Measurements from ENCODE around the gene GLYATL1. TPM values are rescaled to one million over a fixed set of nuclear protein-coding genes. Genes with fewer than 3 reads are reported as not detected.
A peak's percentile ranks its signal among the peaks of the same experiment; 100 is the strongest.

The GLYATL1 gene
- total RNA-seq, 1 donor from 2014 or later: not detected

DNA sequence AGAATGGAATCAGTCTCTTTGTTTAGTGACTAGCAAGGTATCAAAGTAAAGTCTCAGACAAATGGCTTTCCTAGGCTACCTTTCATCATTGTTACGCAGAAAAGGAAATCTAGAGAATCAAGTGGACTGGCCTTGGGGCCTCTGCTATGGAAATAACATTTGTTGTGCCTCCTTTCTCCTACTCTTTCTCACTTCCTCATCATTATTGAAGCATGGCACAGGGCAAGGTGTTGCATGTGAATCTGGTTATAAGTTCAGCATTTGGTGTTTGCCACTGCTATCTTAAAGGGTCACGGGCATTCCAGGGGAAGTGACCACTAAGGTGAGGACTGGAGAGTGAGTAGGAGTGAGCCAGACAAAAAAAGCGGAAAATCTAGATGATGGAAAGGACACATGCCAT lies 54.9 kb downstream of the GLYATL1 start:
- no peak for DNase-seq (ENCODE audit: low read depth in 2 of 2)

DNA sequence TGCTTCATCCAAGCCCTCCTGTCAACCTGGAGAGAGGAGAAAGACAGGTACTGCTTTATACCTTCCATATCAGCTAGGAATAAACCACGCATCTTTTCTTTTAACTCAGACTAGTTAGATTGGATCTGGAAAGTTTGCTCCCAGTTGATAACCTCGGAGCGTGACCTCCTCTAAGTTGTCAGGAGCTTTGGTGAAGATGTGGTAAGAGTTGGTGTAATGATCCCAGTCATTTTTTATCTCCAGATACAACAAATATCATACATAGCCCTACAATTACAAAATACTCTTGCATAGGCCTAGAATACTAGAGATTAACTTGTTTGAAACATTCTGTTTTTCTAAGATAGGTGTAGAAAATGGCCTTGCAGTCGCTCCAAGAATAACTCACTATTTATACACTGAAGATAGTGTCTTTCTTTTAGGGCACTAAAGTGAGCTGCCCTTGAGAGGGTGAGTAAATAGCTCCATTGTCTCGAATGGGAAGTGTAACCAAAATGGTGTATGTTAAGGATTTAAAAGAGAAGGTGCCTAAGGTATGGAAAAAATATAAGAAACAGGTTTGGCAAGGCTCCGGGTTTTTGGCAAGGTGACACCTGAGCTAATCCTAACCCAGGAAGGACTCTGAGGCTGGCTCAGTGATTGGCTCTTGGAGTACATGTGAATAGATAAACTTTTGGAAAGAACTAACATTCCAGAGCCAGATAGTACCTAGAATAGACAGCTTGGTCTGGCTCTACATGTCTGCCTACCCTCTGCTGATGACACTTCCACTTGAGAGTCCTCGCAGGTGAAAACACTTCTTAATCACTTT lies 59.4 kb downstream of the GLYATL1 start:
- no peak for DNase-seq (ENCODE audit: low read depth in 2 of 2)

GRCh38 chr11:58999291-58999680 lies 60.0 kb downstream of the GLYATL1 start:
- no peak for DNase-seq (ENCODE audit: low read depth in 2 of 2)

DNA sequence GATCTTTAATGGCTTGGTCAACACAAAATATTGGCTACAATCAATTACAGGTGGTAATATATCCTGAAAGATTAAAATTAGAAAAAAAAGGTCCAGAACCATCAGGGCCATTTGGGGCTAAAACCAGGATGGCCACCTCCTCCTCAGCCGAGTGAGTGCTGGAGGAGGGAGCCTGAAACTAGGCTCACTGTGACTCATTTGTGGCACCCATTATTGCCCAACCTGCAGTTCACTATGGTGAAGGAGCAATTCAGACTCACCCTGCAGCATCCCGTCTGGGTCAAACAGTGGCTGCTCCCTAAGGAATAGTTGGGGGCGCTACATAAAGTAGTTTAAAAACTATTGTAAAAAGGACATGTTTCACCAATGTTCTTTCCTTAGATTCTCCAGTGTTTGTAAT lies 60.7 kb downstream of the GLYATL1 start:
- DNase-seq (ENCODE audit: low read depth in 2 of 2): no peak

GRCh38 chr11:59002006-59002405 lies 62.7 kb downstream of the GLYATL1 start:
- DNase-seq (ENCODE audit: low read depth in 2 of 2): peak in 1 of 2 donors; percentile 80

Other genes with a start within 250 kb of the GLYATL1 start
- gene GLYAT, start 207.5 kb upstream of the GLYATL1 start, total RNA-seq: not detected in 2 replicates
- not detected in 2 replicates for gene GLYATL2, start 94.8 kb upstream of the GLYATL1 start, total RNA-seq
- not detected in 2 replicates for gene GLYATL1B, start 146.8 kb downstream of the GLYATL1 start, total RNA-seq
- gene FAM111B, start 167.7 kb downstream of the GLYATL1 start, total RNA-seq: 6.9 and 9.2 TPM in 2 replicates
- 26.4 and 52.6 TPM in 2 replicates for gene FAM111A, start 203.4 kb downstream of the GLYATL1 start, total RNA-seq
- gene DTX4, start 232.6 kb downstream of the GLYATL1 start, total RNA-seq: 8.7 and 61.5 TPM in 2 replicates